Fibroblast of lung (primary cell): ENCODE results near the gene NDC1. TPM values are rescaled to one million over a fixed set of nuclear protein-coding genes. Genes with fewer than 3 reads are reported as not detected.
A peak's percentile ranks its signal among the peaks of the same experiment; 100 is the strongest.

Source experiments
- DNase-seq, 2 donors: peaks; one replicate each; pipeline versions ENCODE4 v3.0.0 to v3.0.0-alpha.2; 2010; ENCODE audit warnings: low read depth in 2 of 2
- H2AFZ ChIP-seq: 2 replicates; pipeline ENCODE4 v1.5.1; 2012; ENCODE audit warnings: low read length, control low read depth, inconsistent platforms
- H3K27ac ChIP-seq: 2 replicates; pipeline ENCODE4 v1.5.1; 2011; ENCODE audit warnings: low read length, control low read depth; ENCODE audit not compliant: insufficient read depth
- H3K27me3 ChIP-seq: 2 replicates; pipeline ENCODE4 v1.5.1; 2011; ENCODE audit warnings: mild to moderate bottlenecking, low read length; ENCODE audit not compliant: control insufficient read depth, insufficient read depth
- H3K36me3 ChIP-seq: 2 replicates; pipeline ENCODE4 v1.5.1; 2011; ENCODE audit warnings: low read length; ENCODE audit not compliant: control insufficient read depth, insufficient read depth
- H3K4me1 ChIP-seq: 2 replicates; pipeline ENCODE4 v1.5.1; 2011; ENCODE audit warnings: low read length; ENCODE audit not compliant: control insufficient read depth, insufficient read depth; ENCODE audit errors: extremely low read depth
- H3K4me2 ChIP-seq: 2 replicates; pipeline ENCODE4 v1.5.1; 2011; ENCODE audit warnings: low read length, control low read depth; ENCODE audit not compliant: insufficient read depth; ENCODE audit errors: extremely low read depth
- H3K4me3 ChIP-seq, 4 experiments: fragments of 200-600 bp in 1 of 4; sonication (generic) in 1 of 4; replicated peaks in 1 of 4; 2 replicates each; pipeline ENCODE4 v1.5.1; 2011 to 2016; ENCODE audit warnings: low read length in 4 of 4, low read depth in 3 of 4, mild to moderate bottlenecking in 3 of 4, control low read depth in 2 of 4, inconsistent platforms in 1 of 4, mixed read lengths in 1 of 4; ENCODE audit not compliant: insufficient read depth in 1 of 4; ENCODE audit errors: control extremely low read depth in 1 of 4
- H3K79me2 ChIP-seq: 2 replicates; pipeline ENCODE4 v1.5.1; 2012; ENCODE audit warnings: mild to moderate bottlenecking, low read length, inconsistent platforms; ENCODE audit not compliant: control insufficient read depth, insufficient read depth
- H3K9ac ChIP-seq: 2 replicates; pipeline ENCODE4 v1.5.1; 2011; ENCODE audit warnings: mild to moderate bottlenecking, low read length, control low read depth; ENCODE audit not compliant: insufficient read depth
- H3K9me3 ChIP-seq: 2 replicates; pipeline ENCODE4 v1.5.1; 2012; ENCODE audit warnings: low read depth, low read length; ENCODE audit not compliant: control insufficient read depth, insufficient read depth
- H4K20me1 ChIP-seq: 2 replicates; pipeline ENCODE4 v1.5.1; 2011; ENCODE audit warnings: low read length; ENCODE audit not compliant: control insufficient read depth, insufficient read depth; ENCODE audit errors: extremely low read depth
- EZH2 ChIP-seq: IDR thresholded peaks from 2 replicates; pipeline ENCODE4 v1.5.1; 2012; ENCODE audit warnings: low read length, control low read depth, mild to moderate bottlenecking; ENCODE audit errors: missing control alignments
- polyA plus RNA-seq, 2 donors: library from polyadenylated mRNA; depleted of rRNA in 1 of 2; stranded (reverse) in 1 of 2; unstranded in 1 of 2; fragments of >200 nt; gene quantifications; 2 replicates each; pipeline ENCODE4 v1.2.1, GENCODE V29; 2011 to 2012; ENCODE audit warnings: missing spikeins in 1 of 2
- total RNA-seq: library from RNA; depleted of rRNA; stranded (reverse); fragments of >200 nt; gene quantifications from 2 replicates; pipeline ENCODE4 v1.2.1, GENCODE V29; 2014
- TF ChIP-seq, protein P1 (sequence below), 2 donors: IDR thresholded peaks in 1 of 2; conservative IDR thresholded peaks in 1 of 2; 1 replicate in 1 of 2; 2 replicates in 1 of 2; pipeline ENCODE4 v1.5.1; 2011 to 2012; ENCODE audit warnings: low read length in 2 of 2, control low read depth in 1 of 2, inconsistent platforms in 1 of 2, low read depth in 1 of 2, mild to moderate bottlenecking in 1 of 2

Gene NDC1
- total and polyA plus RNA-seq, 2 donors (not counting 1 experiment from before 2014, with no cell fraction given) = 11.6 to 14.3 TPM

DNA sequence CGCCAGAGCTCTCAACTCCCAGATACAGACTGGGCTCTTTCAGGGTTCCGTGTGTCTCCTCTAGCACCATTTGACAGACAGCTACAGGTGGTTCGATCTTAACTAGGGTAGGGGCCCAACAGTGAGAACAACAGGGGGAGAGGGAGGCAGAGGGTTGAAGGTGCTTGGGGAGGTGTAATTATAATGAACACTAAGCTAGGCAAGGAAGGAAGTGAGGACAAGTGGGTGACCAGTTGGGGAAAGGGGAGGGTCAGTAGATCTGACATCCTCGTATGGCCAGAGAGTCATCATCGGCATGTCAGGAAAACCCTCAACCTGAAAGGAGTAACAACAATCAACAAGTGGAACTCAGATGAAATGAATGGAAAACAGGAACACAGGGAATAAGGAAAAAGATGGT lies 121.9 kb downstream of the NDC1 start:
- Histone ChIP-seq H3K36me3 (no peaks in the 10 kb centered on the region), H3K27me3 (no peaks in the 10 kb centered on the region), H3K9me3 (no peaks in the 10 kb centered on the region)

DNA sequence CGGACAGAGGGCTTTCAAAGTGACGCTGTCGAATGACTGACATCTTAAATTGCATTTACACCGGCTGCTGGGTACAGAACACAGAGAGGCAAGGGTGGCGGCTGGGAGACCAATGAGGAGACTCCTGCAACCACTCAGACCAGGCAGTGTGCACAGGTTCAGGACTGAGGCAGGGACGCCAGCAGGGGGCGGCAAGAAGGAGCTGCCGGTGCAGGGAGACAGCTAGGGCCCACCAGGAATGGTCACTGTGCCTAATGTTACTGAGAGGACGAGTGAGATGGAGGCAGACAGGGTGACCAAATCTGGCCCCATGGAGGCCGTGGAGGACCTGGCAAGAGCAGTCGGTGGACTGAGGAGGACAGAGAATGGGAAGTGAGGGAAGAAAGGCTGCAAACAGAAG lies 122.6 kb downstream of the NDC1 start:
- DNase-seq = peak in 1 of 2 donors; percentile 39
- H3K79me2 ChIP-seq = no peaks in the 10 kb centered on the region
- no peak overlapping the region for H3K4me2 ChIP-seq

More for the DNA sequence above, 121.9 kb downstream of the NDC1 start:
- Histone ChIP-seq H3K27ac (no peak overlapping the region), H3K79me2 (no peaks in the 10 kb centered on the region), H4K20me1 (no peaks in the 10 kb centered on the region), H3K4me3 (no peak overlapping the region), H3K4me1 (no peaks in the 10 kb centered on the region), H3K9ac (no peak overlapping the region), H3K4me2 (no peak overlapping the region), H2AFZ (no peak overlapping the region)
- TF ChIP-seq EZH2 = no peak
- TF ChIP-seq, protein P1, sequence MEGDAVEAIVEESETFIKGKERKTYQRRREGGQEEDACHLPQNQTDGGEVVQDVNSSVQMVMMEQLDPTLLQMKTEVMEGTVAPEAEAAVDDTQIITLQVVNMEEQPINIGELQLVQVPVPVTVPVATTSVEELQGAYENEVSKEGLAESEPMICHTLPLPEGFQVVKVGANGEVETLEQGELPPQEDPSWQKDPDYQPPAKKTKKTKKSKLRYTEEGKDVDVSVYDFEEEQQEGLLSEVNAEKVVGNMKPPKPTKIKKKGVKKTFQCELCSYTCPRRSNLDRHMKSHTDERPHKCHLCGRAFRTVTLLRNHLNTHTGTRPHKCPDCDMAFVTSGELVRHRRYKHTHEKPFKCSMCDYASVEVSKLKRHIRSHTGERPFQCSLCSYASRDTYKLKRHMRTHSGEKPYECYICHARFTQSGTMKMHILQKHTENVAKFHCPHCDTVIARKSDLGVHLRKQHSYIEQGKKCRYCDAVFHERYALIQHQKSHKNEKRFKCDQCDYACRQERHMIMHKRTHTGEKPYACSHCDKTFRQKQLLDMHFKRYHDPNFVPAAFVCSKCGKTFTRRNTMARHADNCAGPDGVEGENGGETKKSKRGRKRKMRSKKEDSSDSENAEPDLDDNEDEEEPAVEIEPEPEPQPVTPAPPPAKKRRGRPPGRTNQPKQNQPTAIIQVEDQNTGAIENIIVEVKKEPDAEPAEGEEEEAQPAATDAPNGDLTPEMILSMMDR (conservative IDR thresholded peaks at IDR 0.05 in 1 of 2, IDR thresholded peaks at IDR 0.05 in 1 of 2; ENCODE audit: low read depth in 1 of 2, low read length in 2 of 2) = no peak
- no peak for DNase-seq

More for the DNA sequence above, 122.6 kb downstream of the NDC1 start:
- Histone ChIP-seq H3K4me3 (no peak overlapping the region), H3K36me3 (no peaks in the 10 kb centered on the region), H2AFZ (no peak overlapping the region), H3K27ac (no peak overlapping the region), H3K27me3 (no peaks in the 10 kb centered on the region), H3K9ac (no peak overlapping the region), H4K20me1 (no peaks in the 10 kb centered on the region), H3K4me1 (no peaks in the 10 kb centered on the region), H3K9me3 (no peaks in the 10 kb centered on the region)
- TF ChIP-seq EZH2 = no peak
- TF ChIP-seq, protein P1 (conservative IDR thresholded peaks at IDR 0.05 in 1 of 2, IDR thresholded peaks at IDR 0.05 in 1 of 2; ENCODE audit: low read depth in 1 of 2, low read length in 2 of 2) = peak; percentile 18 to 73

Other genes with a start within 250 kb of the NDC1 start
- gene GLIS1, start 99.1 kb downstream of the NDC1 start, total RNA-seq = under 0.01 TPM in 1 of 2 replicates, not detected in the other
- gene GLIS1, start 99.1 kb downstream of the NDC1 start, polyA plus RNA-seq = 0.05 and 0.11 TPM in 2 replicates
- 31.3 and 39.8 TPM in 2 replicates for gene YIPF1, start 51.5 kb upstream of the NDC1 start, total RNA-seq
- 31.4 and 34.7 TPM in 2 replicates for gene YIPF1, start 51.5 kb upstream of the NDC1 start, polyA plus RNA-seq
- gene DIO1, start 55.9 kb upstream of the NDC1 start, total RNA-seq = not detected in 2 replicates
- gene DIO1, start 55.9 kb upstream of the NDC1 start, polyA plus RNA-seq = not detected in 2 replicates
- 18.7 and 27.6 TPM in 2 replicates for gene IFT25, start 107.4 kb upstream of the NDC1 start, total RNA-seq
- gene IFT25, start 107.4 kb upstream of the NDC1 start, polyA plus RNA-seq = 37.6 and 40.4 TPM in 2 replicates
- 29.8 and 34.0 TPM in 2 replicates for gene LRRC42, start 108.1 kb upstream of the NDC1 start, total RNA-seq
- 40.5 and 50.2 TPM in 2 replicates for gene LRRC42, start 108.1 kb upstream of the NDC1 start, polyA plus RNA-seq
- not detected in 2 replicates for gene LDLRAD1, start 179.9 kb upstream of the NDC1 start, total RNA-seq
- not detected in 2 replicates for gene LDLRAD1, start 179.9 kb upstream of the NDC1 start, polyA plus RNA-seq
- gene TMEM59, start 214.9 kb upstream of the NDC1 start, total RNA-seq = 217 and 431 TPM in 2 replicates
- 337 and 480 TPM in 2 replicates for gene TMEM59, start 214.9 kb upstream of the NDC1 start, polyA plus RNA-seq
- 3.6 and 4.0 TPM in 2 replicates for gene TCEANC2, start 215.3 kb upstream of the NDC1 start, total RNA-seq
- gene TCEANC2, start 215.3 kb upstream of the NDC1 start, polyA plus RNA-seq = 3.0 and 3.6 TPM in 2 replicates